Activated CD4-positive, alpha-beta T cell treated with anti-CD3 and anti-CD28 coated beads, Interleukin-2, amount 10 ng/mL, durations not matched to agents 24 days and 14 days (primary cell): ENCODE measurements around the gene KLC3. TPM values are rescaled to one million over a fixed set of nuclear protein-coding genes. Genes with fewer than 3 reads are reported as not detected.
"Not testable (repeated sequence)": the region's sequence is repeated elsewhere in the genome, so short reads cannot be mapped to it uniquely, and the experiment has no call there.

Source experiments
- DNase-seq: peaks from one replicate; pipeline ENCODE4 v3.0.0; 2022
- H3K27ac Mint-ChIP-seq: one replicate; pipeline ENCODE4 v1.8.0; 2022; ENCODE audit warnings: mild to moderate bottlenecking, mixed read lengths
- H3K27me3 Mint-ChIP-seq: one replicate; pipeline ENCODE4 v1.8.0; 2022; ENCODE audit warnings: mixed read lengths
- H3K36me3 Mint-ChIP-seq: one replicate; pipeline ENCODE4 v1.8.0; 2022; ENCODE audit warnings: low read depth, mild to moderate bottlenecking, mixed read lengths
- H3K4me1 Mint-ChIP-seq: one replicate; pipeline ENCODE4 v1.8.0; 2021; ENCODE audit warnings: mixed read lengths
- H3K4me3 Mint-ChIP-seq: one replicate; pipeline ENCODE4 v1.8.0; 2022; ENCODE audit warnings: mild to moderate bottlenecking, moderate library complexity, mixed read lengths
- H3K9me3 Mint-ChIP-seq: one replicate; pipeline ENCODE4 v1.8.0; 2021; ENCODE audit warnings: mixed read lengths
- intact Hi-C: fragments of 100-400 bp; cut with micrococcal nuclease; formaldehyde crosslinking; loops from one replicate; pipeline ENCODE4 v1.15.1; 2023
- total RNA-seq: library from RNA; stranded (reverse); gene quantifications from 2 replicates; pipeline ENCODE4 v1.2.3, GENCODE V29; 2022

The KLC3 gene
- total RNA-seq, 1 donor from 2014 or later, result not detected

- no peaks in the 10 kb centered on the region for H3K9me3 Mint-ChIP-seq
These were observed 16.1 kb upstream of the KLC3 start for GRCh38 chr19:45324349-45324907.

GRCh38 chr19:45327404-45328143 is 13.0 kb upstream of the KLC3 start:
- intact Hi-C loops, result no loop called here
- peaks cover 3% of the 10 kb centered on the region for H3K4me1 Mint-ChIP-seq

More at GRCh38 chr19:45324349-45324907, 16.1 kb upstream of the KLC3 start:
- Mint-ChIP-seq H3K4me3 (no peak overlapping the region), H3K27me3 (peaks cover 26% of the 10 kb centered on the region), H3K4me1 (peaks cover 3% of the 10 kb centered on the region), H3K27ac (no peak overlapping the region), H3K36me3 (no peaks in the 10 kb centered on the region)
- no peak for DNase-seq
- intact Hi-C loops, result no loop called here

GRCh38 chr19:45331411-45331810 is 9.1 kb upstream of the KLC3 start:
- H3K4me3 Mint-ChIP-seq, result no peak overlapping the region
- no peak overlapping the region for H3K27ac Mint-ChIP-seq
- H3K9me3 Mint-ChIP-seq, result no peaks in the 10 kb centered on the region
- H3K4me1 Mint-ChIP-seq, result peaks cover under 1% of the 10 kb centered on the region
- H3K27me3 Mint-ChIP-seq, result peaks cover 4% of the 10 kb centered on the region
- no peaks in the 10 kb centered on the region for H3K36me3 Mint-ChIP-seq
- DNase-seq, result no peak
- intact Hi-C loops, result no loop called here

More at GRCh38 chr19:45327404-45328143, 13.0 kb upstream of the KLC3 start:
- H3K9me3 Mint-ChIP-seq, result no peaks in the 10 kb centered on the region
- DNase-seq, result no peak
- no peak overlapping the region for H3K4me3 Mint-ChIP-seq
- H3K36me3 Mint-ChIP-seq, result no peaks in the 10 kb centered on the region
- H3K27me3 Mint-ChIP-seq, result peaks cover 18% of the 10 kb centered on the region
- no peak overlapping the region for H3K27ac Mint-ChIP-seq

- H3K9me3 Mint-ChIP-seq, result no peaks in the 10 kb centered on the region
- intact Hi-C loops, result no loop called here
- H3K36me3 Mint-ChIP-seq, result no peaks in the 10 kb centered on the region
These were observed 6.8 kb upstream of the KLC3 start for GRCh38 chr19:45333609-45334303.

GRCh38 chr19:45334881-45335280 is 5.7 kb upstream of the KLC3 start:
- H3K27me3 Mint-ChIP-seq, DNase-seq, intact Hi-C loops: not testable (repeated sequence)

More at GRCh38 chr19:45333609-45334303, 6.8 kb upstream of the KLC3 start:
- H3K4me1 Mint-ChIP-seq, result peaks cover 3% of the 10 kb centered on the region
- no peak overlapping the region for H3K4me3 Mint-ChIP-seq
- peaks cover 7% of the 10 kb centered on the region for H3K27me3 Mint-ChIP-seq
- no peak for DNase-seq
- no peak overlapping the region for H3K27ac Mint-ChIP-seq

GRCh38 chr19:45336696-45337251 is 3.8 kb upstream of the KLC3 start:
- no peak for DNase-seq
- Mint-ChIP-seq H3K4me1 (peaks cover 6% of the 10 kb centered on the region), H3K4me3 (no peak overlapping the region), H3K27me3 (peaks cover 9% of the 10 kb centered on the region), H3K36me3 (no peaks in the 10 kb centered on the region), H3K9me3 (no peaks in the 10 kb centered on the region), H3K27ac (no peak overlapping the region)
- intact Hi-C loops, result no loop called here

More at GRCh38 chr19:45334881-45335280, 5.7 kb upstream of the KLC3 start:
- H3K27ac Mint-ChIP-seq, H3K4me1 Mint-ChIP-seq, H3K9me3 Mint-ChIP-seq, H3K4me3 Mint-ChIP-seq, H3K36me3 Mint-ChIP-seq: not testable (repeated sequence)

GRCh38 chr19:45339629-45340028 is 921 bp upstream of the KLC3 start:
- Mint-ChIP-seq H3K4me3 (no peak overlapping the region), H3K4me1 (peaks cover 6% of the 10 kb centered on the region), H3K27me3 (peaks cover 9% of the 10 kb centered on the region), H3K36me3 (no peaks in the 10 kb centered on the region), H3K27ac (no peak overlapping the region), H3K9me3 (no peaks in the 10 kb centered on the region)
- DNase-seq, result no peak
- intact Hi-C loops, result loop anchor here (2.0 kb wide), 1 partner anchor 89 kb away; the partner anchor contains the start of gene MARK4

- peaks cover 6% of the 10 kb centered on the region for H3K4me1 Mint-ChIP-seq
- no peaks in the 10 kb centered on the region for H3K36me3 Mint-ChIP-seq
- H3K27ac Mint-ChIP-seq, result no peak overlapping the region
- DNase-seq, result peak; percentile 61
- intact Hi-C loops, result no loop called here
- H3K4me3 Mint-ChIP-seq, result no peak overlapping the region
- no peaks in the 10 kb centered on the region for H3K9me3 Mint-ChIP-seq
- H3K27me3 Mint-ChIP-seq, result peaks cover 11% of the 10 kb centered on the region
These were observed 426 bp downstream of the KLC3 start for GRCh38 chr19:45340899-45341453.

GRCh38 chr19:45342911-45343310 is 2.4 kb downstream of the KLC3 start:
- intact Hi-C loops, result no loop called here
- DNase-seq, result no peak
- H3K9me3 Mint-ChIP-seq, result no peaks in the 10 kb centered on the region

GRCh38 chr19:45344621-45345505 is 4.3 kb downstream of the KLC3 start:
- no peak for DNase-seq
- intact Hi-C loops, result no loop called here
- peaks cover 8% of the 10 kb centered on the region for H3K27me3 Mint-ChIP-seq
- H3K27ac Mint-ChIP-seq, result no peak overlapping the region
- H3K9me3 Mint-ChIP-seq, result no peaks in the 10 kb centered on the region
- peaks cover 2% of the 10 kb centered on the region for H3K4me1 Mint-ChIP-seq
- H3K4me3 Mint-ChIP-seq, result no peak overlapping the region
- no peaks in the 10 kb centered on the region for H3K36me3 Mint-ChIP-seq

More at GRCh38 chr19:45342911-45343310, 2.4 kb downstream of the KLC3 start:
- Mint-ChIP-seq H3K4me3 (no peak overlapping the region), H3K27ac (no peak overlapping the region), H3K27me3 (peaks cover 8% of the 10 kb centered on the region), H3K36me3 (no peaks in the 10 kb centered on the region), H3K4me1 (peaks cover 6% of the 10 kb centered on the region)

GRCh38 chr19:45345506-45345860 is 4.9 kb downstream of the KLC3 start:
- DNase-seq, result no peak
- H3K36me3 Mint-ChIP-seq, result peaks cover 1% of the 10 kb centered on the region
- H3K4me1 Mint-ChIP-seq, result no peaks in the 10 kb centered on the region
- H3K27me3 Mint-ChIP-seq, result peaks cover 3% of the 10 kb centered on the region
- no peaks in the 10 kb centered on the region for H3K9me3 Mint-ChIP-seq
- intact Hi-C loops, result no loop called here
- no peak overlapping the region for H3K27ac Mint-ChIP-seq
- no peak overlapping the region for H3K4me3 Mint-ChIP-seq

GRCh38 chr19:45346449-45346848 is 5.9 kb downstream of the KLC3 start:
- Mint-ChIP-seq H3K9me3 (no peaks in the 10 kb centered on the region), H3K36me3 (peaks cover 4% of the 10 kb centered on the region), H3K4me1 (no peaks in the 10 kb centered on the region), H3K27ac (no peak overlapping the region), H3K27me3 (peaks cover 3% of the 10 kb centered on the region), H3K4me3 (no peak overlapping the region)
- intact Hi-C loops, result no loop called here
- no peak for DNase-seq
